Measurements from ENCODE around the gene TEPSIN. TPM values are rescaled to one million over a fixed set of nuclear protein-coding genes. Genes with fewer than 3 reads are reported as not detected.

TEPSIN gene
- total RNA-seq, 1 donor from 2014 or later = 42.3 TPM

GRCh38 chr17:81180836-81181810 lies 57.7 kb downstream of the TEPSIN start:
- no peaks in the 10 kb centered on the region for H3K36me3 Mint-ChIP-seq (ENCODE audit: unreplicated experiment)
- no peak for DNase-seq (ENCODE audit: extremely low spot score, unreplicated experiment)
- TF ChIP-seq CTCF (IDR thresholded peaks at IDR 0.05) = no peak
- no peaks in the 10 kb centered on the region for H3K9me3 Mint-ChIP-seq (ENCODE audit: unreplicated experiment)
- H3K27ac Mint-ChIP-seq (ENCODE audit: unreplicated experiment) = no peak overlapping the region
- no peaks in the 10 kb centered on the region for H3K27me3 Mint-ChIP-seq (ENCODE audit: unreplicated experiment)
- H3K4me1 Mint-ChIP-seq (ENCODE audit: unreplicated experiment) = no peaks in the 10 kb centered on the region
- no peak overlapping the region for H3K4me3 Mint-ChIP-seq (ENCODE audit: unreplicated experiment)

GRCh38 chr17:81179861-81180260 lies 59.0 kb downstream of the TEPSIN start:
- TF ChIP-seq CTCF (IDR thresholded peaks at IDR 0.05) = no peak
- Mint-ChIP-seq H3K27ac (ENCODE audit: unreplicated experiment) (no peak overlapping the region), H3K9me3 (ENCODE audit: unreplicated experiment) (peaks cover 10% of the 10 kb centered on the region), H3K27me3 (ENCODE audit: unreplicated experiment) (no peaks in the 10 kb centered on the region), H3K4me3 (ENCODE audit: unreplicated experiment) (no peak overlapping the region), H3K4me1 (ENCODE audit: unreplicated experiment) (no peaks in the 10 kb centered on the region), H3K36me3 (ENCODE audit: unreplicated experiment) (peaks cover 7% of the 10 kb centered on the region)
- DNase-seq (ENCODE audit: extremely low spot score, unreplicated experiment) = no peak

- Mint-ChIP-seq H3K27ac (ENCODE audit: unreplicated experiment) (no peak overlapping the region), H3K36me3 (ENCODE audit: unreplicated experiment) (peaks cover 7% of the 10 kb centered on the region), H3K4me3 (ENCODE audit: unreplicated experiment) (no peak overlapping the region), H3K4me1 (ENCODE audit: unreplicated experiment) (no peaks in the 10 kb centered on the region), H3K27me3 (ENCODE audit: unreplicated experiment) (no peaks in the 10 kb centered on the region), H3K9me3 (ENCODE audit: unreplicated experiment) (peaks cover 10% of the 10 kb centered on the region)
- TF ChIP-seq CTCF (IDR thresholded peaks at IDR 0.05) = no peak
- no peak for DNase-seq (ENCODE audit: extremely low spot score, unreplicated experiment)
These were observed 59.6 kb downstream of the TEPSIN start for GRCh38 chr17:81179220-81179619.

Other genes starting within 250 kb of the TEPSIN start
- gene CHMP6, start 247.2 kb downstream of the TEPSIN start, total RNA-seq = 31.1 and 35.9 TPM in 2 replicates
- gene BAIAP2, start 203.9 kb downstream of the TEPSIN start, total RNA-seq = 24.4 and 29.0 TPM in 2 replicates
- not detected in 2 replicates for gene PVALEF, start 73.5 kb downstream of the TEPSIN start, total RNA-seq
- gene AATK, start 72.8 kb downstream of the TEPSIN start, total RNA-seq = 0.37 TPM in 1 of 2 replicates, not detected in the other
- 12.2 and 13.8 TPM in 2 replicates for gene CEP131, start 16.1 kb downstream of the TEPSIN start, total RNA-seq
- 38.9 and 42.4 TPM in 2 replicates for gene NDUFAF8, start 263 bp upstream of the TEPSIN start, total RNA-seq
- 120 TPM in 2 replicates for gene SLC38A10, start 56.3 kb upstream of the TEPSIN start, total RNA-seq
- gene BAHCC1, start 156.4 kb upstream of the TEPSIN start, total RNA-seq = 55.7 and 57.0 TPM in 2 replicates

Data from osteocyte (in vitro differentiated cells).